AG09309 (cell line): ENCODE data around the gene HAP1.

Experiments used
- DNase-seq: peaks from one replicate; pipeline ENCODE4 v3.0.0-alpha.2; 2010; ENCODE audit warnings: low read depth
- H3K4me3 ChIP-seq: 2 replicates; pipeline ENCODE4 v1.5.1; 2011; ENCODE audit warnings: mild to moderate bottlenecking, low read depth, low read length, moderate library complexity; ENCODE audit not compliant: control insufficient read depth
- TF ChIP-seq, protein P1 (sequence below): IDR thresholded peaks from 2 replicates; pipeline ENCODE4 v1.5.1; 2011; ENCODE audit warnings: mild to moderate bottlenecking, low read depth, low read length, inconsistent platforms; ENCODE audit not compliant: insufficient read depth, control insufficient read depth; ENCODE audit errors: missing control alignments

The HAP1 gene, protein sequence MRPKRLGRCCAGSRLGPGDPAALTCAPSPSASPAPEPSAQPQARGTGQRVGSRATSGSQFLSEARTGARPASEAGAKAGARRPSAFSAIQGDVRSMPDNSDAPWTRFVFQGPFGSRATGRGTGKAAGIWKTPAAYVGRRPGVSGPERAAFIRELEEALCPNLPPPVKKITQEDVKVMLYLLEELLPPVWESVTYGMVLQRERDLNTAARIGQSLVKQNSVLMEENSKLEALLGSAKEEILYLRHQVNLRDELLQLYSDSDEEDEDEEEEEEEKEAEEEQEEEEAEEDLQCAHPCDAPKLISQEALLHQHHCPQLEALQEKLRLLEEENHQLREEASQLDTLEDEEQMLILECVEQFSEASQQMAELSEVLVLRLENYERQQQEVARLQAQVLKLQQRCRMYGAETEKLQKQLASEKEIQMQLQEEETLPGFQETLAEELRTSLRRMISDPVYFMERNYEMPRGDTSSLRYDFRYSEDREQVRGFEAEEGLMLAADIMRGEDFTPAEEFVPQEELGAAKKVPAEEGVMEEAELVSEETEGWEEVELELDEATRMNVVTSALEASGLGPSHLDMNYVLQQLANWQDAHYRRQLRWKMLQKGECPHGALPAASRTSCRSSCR

DNA sequence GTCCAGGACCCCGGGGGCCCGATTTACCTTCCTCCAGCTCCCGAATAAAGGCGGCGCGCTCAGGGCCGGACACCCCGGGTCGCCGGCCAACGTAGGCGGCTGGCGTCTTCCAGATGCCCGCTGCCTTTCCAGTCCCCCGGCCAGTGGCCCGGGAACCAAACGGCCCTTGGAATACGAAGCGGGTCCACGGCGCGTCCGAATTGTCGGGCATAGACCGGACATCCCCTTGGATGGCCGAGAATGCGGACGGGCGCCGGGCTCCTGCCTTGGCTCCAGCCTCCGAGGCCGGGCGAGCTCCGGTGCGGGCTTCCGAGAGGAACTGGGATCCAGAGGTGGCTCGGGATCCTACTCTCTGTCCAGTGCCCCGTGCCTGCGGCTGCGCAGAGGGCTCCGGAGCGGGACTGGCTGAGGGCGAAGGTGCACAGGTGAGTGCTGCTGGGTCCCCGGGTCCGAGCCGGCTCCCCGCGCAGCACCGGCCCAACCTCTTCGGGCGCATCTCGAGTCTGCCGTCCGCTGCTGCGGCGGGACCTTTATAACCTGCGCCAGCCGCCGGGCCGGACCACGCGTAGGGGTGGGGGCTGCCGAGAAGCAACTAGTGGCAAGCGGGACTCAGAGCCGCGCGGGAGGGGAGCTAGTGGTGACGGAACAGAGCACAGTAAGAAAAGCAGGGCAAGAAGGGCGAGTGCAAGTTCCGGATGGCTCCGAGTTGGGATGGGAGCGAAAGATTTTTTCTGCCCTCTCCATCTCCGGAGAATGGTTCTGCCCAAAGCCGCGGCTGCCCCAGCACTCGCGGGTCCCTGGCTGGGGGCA lies at the start of gene HAP1:
TSS of gene HAP1 (minus strand) at position 505 of the 810 bp plus-strand sequence. CDS start at position 496, 9 bp downstream.
- peak within 1 kb of the TSS; percentile 38 for H3K4me3 ChIP-seq
- TF ChIP-seq, protein P1, sequence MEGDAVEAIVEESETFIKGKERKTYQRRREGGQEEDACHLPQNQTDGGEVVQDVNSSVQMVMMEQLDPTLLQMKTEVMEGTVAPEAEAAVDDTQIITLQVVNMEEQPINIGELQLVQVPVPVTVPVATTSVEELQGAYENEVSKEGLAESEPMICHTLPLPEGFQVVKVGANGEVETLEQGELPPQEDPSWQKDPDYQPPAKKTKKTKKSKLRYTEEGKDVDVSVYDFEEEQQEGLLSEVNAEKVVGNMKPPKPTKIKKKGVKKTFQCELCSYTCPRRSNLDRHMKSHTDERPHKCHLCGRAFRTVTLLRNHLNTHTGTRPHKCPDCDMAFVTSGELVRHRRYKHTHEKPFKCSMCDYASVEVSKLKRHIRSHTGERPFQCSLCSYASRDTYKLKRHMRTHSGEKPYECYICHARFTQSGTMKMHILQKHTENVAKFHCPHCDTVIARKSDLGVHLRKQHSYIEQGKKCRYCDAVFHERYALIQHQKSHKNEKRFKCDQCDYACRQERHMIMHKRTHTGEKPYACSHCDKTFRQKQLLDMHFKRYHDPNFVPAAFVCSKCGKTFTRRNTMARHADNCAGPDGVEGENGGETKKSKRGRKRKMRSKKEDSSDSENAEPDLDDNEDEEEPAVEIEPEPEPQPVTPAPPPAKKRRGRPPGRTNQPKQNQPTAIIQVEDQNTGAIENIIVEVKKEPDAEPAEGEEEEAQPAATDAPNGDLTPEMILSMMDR, result no peak
- DNase-seq, result no peak

DNA sequence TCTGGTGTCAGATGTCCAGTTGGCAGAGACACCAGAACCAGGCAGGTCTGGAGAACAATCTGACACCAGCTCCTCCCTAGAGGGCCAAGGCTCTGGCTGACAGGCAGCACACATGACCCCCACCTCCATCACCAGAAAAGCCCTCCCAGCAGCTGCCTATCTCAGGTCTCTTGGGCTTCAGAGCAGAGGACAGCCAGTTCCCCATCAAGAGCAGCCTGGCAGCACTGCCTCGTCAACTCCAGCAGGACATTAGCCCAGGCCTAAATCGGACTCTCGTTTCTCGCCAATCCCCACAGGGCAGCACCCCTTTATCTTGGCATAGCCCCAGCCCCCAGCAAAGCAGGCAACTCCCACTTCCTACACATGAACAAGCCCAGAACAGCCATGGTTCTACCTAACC lies 47.7 kb upstream of the HAP1 start:
- TF ChIP-seq, protein P1, result no peak
- no peak for DNase-seq
- no peak overlapping the region for H3K4me3 ChIP-seq

GRCh38 chr17:41781404-41782110 lies 47.1 kb upstream of the HAP1 start:
- no peak for DNase-seq
- no peak overlapping the region for H3K4me3 ChIP-seq
- TF ChIP-seq, protein P1, result no peak

DNA sequence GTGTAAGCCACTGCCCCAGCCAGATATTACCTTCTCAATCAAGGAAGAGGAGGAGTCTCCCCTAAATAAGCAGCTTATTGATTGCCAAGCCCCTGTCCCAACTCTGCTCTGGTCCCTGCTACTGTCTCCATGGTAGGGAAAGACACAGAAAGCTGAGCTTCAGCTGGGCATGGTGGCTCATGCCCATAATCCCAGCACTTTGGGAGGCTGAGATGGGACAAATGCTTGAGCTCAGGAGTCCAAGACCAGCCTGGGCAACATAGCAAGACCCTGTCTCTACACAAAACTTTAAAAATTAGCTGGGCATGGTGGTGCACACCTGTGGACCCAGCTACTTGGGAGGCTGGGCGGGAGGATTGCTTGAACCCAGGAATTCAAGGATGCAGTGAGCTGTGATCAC lies 45.5 kb upstream of the HAP1 start:
- no peak overlapping the region for H3K4me3 ChIP-seq
- DNase-seq, result no peak
- TF ChIP-seq, protein P1, result no peak

GRCh38 chr17:41777574-41778188 lies 43.2 kb upstream of the HAP1 start:
- DNase-seq, result peak; percentile 55
- no peak overlapping the region for H3K4me3 ChIP-seq
- TF ChIP-seq, protein P1, result no peak
